NCI-H146 treated with DMSO at 0.1 percent for 48 hours (cell line): ENCODE data around the gene PTPRN2.
"Not testable (repeated sequence)": the region's sequence is repeated elsewhere in the genome, so short reads cannot be mapped to it uniquely, and the experiment has no call there.

Experiments used
- DNase-seq: peaks from one replicate; lab custom pipeline; 2025; ENCODE audit not compliant: unreplicated experiment; lab: John Stamatoyannopoulos, UW

Gene PTPRN2

GRCh38 chr7:157903710-157904109, 683.9 kb downstream of the PTPRN2 start:
- DNase-seq, result no peak

DNA sequence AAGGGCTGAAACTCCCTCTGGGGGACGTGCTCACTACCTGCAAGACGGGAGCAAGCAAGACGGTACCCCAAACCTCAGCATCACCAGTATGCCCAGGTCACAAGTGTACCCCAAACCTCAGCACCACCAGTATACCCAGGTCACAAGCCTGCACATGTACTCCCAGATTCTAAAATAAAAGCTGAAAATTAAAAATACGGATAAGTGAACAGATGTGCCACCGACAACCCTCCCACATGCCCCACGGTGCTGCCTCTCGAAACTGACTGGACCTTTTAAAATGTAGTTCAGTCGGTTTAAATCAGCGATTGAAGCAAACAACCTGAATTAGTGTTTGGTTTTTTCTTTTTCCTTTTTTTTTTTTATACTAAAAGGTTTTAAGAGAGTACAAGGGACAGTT, 684.3 kb downstream of the PTPRN2 start:
- DNase-seq, result no peak

GRCh38 chr7:157901816-157902610, 685.6 kb downstream of the PTPRN2 start:
- not testable (repeated sequence) for DNase-seq

DNA sequence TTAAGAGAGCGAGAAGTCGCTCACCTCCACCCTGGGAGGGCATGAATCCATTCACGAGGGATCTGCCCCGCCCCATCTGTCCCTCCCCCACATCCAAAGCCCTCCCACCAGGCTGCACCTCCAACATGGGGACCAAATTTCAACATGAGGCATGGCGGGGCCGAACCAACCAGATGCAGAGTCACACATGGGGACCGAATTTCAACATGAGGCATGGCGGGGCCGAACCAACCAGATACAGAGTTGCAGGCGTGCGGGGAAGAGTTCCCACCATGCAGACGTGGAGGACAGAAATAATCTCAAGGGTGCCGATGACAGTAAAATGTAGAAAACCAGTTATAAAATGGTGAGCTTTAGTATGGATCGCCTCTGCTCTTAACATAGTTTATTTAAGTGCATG, 686.5 kb downstream of the PTPRN2 start:
- no peak for DNase-seq

GRCh38 chr7:157900556-157900955, 687.1 kb downstream of the PTPRN2 start:
- DNase-seq, result no peak

DNA sequence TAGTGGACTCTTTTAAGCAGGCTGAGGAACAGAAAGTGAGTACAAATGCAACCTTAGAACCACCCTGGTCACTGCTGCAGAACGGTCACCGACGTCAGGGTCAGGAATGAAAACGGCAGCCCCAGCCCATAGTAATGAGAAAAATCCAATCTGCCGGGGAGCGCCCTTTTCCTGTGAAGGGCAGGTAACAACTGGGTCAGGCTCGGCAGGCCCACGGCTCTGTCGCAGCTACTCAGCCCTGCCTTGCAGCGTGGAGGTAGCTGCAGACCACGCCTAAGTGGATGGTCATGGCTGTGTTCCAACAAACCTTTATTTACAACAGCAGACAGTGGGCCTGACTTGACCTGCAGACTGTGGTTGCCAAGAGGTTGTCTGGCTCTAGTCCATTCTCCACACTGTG, 687.6 kb downstream of the PTPRN2 start:
- DNase-seq, result no peak

DNA sequence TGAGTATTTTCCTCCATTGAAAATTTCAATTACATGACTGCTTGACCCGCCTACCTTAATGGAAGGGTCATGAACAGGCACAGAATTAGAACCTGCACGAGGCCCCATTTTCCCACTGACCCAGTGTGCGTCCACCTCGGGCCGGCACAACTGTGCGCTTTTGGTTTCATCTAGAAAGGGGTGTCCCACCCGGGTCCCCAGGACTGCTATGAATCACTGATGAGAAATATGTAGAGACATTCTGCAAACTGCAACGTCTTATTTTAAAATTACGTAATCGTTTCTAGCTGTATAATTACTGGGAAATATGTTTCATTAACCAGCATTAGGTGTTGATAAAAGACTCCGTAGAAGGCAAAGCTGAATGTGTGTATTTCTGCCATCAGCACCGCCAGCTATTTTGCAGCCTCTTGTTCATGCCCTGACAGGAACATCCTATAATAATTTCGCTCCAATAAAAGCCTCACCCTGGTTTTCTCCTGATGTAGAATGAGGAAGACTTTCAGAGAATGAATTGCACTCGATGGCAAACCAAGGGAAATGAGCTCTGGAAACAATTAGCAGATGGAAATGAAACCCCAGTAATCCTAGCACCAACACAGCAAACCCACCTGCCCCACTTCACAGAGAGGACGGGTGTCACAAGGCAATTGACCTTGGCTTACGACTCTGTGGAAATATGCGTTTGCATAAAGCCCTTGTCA, 688.7 kb downstream of the PTPRN2 start:
- no peak for DNase-seq

DNA sequence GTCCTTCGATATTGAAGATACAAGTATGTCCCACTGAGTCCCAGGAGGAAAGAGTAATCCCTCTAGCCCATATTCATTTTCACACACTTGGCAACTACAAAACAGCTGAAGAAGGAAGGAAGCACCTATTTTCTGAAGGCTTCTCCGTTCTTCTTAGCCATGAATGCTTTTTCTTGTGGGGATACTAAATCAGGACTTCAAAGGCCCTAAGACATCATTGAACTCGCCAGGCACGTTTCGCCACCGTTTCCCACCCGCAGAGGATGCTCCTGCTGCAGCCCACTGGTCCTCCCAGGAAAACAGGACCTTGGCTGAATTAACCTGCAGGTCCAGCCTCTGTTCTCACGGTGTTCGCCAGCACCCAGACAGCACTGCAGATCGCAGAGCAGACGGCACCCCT, 689.4 kb downstream of the PTPRN2 start:
- DNase-seq, result no peak

GRCh38 chr7:157897681-157898080, 689.9 kb downstream of the PTPRN2 start:
- no peak for DNase-seq

DNA sequence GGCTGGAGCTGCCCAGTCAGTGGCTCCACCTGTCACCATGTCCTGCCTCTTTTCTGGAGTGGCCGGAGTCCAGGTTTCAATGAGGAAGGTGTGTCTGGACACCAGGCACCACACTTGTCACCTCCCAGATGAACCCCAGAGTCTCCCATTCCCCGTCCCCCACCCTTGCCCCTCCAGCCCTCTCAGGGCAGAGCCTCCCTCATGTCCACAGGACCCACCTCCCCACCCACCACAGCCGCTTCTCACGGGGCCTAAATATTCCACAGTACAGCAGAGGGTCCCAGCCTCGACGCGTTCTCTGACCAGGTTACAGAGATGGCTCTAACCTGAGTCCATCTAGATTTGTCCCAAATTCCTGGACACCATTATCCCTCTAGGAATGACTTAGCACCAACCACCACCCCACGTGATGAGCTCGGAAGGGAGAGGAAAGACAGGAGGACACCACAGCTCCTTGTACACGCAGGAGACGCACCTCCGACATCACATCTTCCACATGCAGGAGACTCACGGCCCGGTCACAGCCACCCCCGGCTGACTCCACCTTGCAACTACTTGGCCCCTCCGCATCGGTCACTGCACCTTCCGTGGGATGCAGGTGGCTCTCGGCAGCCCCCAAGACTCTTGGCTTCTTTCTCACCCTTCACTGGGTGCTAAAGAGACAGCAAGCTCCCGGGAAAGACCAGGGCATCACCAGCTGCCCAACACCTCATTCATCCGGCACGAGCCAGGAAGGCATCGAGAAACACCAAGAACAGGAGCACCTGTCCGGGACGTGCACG, 690.7 kb downstream of the PTPRN2 start:
- no peak for DNase-seq

DNA sequence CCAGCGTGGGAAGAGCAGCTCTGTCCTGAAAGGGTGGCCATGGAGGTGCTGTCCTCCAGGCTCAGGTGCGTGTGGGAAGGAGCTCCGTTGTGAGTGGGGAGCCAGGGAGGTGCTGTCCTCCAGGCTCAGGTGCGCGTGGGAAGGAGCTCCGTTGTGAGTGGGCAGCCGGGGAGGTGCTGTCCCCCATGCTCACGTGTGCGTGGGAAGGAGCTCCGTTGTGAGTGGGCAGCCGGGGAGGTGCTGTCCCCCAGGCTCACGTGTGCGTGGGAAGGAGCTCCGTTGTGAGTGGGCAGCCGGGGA, 691.3 kb downstream of the PTPRN2 start:
- DNase-seq, result not testable (repeated sequence)

- no peak for DNase-seq
These were observed 691.9 kb downstream of the PTPRN2 start for GRCh38 chr7:157895520-157896375.

GRCh38 chr7:157895098-157895497, 692.5 kb downstream of the PTPRN2 start:
- DNase-seq, result not testable (repeated sequence)

GRCh38 chr7:157893535-157894044, 694.0 kb downstream of the PTPRN2 start:
- no peak for DNase-seq

GRCh38 chr7:157892751-157893523, 694.7 kb downstream of the PTPRN2 start:
- DNase-seq, result no peak

DNA sequence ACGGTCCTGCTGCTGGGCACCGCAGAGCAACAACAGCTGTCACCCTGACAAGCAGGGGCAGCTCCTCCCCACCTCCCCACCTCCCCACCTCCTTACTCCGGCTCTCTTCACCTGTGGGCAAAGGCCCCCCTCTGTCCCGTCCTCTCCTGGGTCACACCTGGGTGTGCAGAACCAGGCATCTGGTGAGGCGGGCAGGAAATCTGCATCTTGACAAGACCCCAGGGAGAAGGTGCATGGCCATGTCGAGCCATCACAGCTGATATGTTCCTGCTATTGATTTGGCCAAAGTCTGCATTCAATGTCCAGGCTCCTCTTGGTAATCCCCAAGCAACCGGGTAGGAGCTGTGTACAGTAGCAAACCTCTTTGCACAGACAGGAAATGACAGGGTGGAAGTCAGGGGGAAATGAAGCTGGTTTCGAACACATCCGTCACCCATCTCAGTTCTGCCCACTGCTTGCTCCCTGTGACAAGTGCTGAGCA, 696.7 kb downstream of the PTPRN2 start:
- no peak for DNase-seq

DNA sequence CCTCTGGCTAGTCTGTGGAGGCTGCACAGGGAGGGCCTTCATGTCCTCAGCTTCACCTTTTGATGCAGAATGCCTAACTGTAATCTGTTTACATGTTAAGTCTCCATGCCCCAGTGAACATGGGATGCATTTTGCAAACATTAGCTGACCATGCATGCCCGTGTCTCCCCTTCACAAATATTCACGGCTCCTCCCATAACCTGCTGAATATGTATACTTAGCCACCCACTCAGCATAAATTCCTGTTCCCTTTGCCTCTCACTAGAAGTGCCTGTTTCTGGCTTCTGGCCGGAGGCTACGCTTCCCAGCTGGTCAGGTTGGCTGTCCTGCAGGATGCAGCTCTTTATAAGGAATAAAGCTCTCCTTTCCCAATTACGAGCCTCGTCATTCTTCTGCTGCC, 698.1 kb downstream of the PTPRN2 start:
- no peak for DNase-seq

- no peak for DNase-seq
These were observed 699.0 kb downstream of the PTPRN2 start for GRCh38 chr7:157888579-157888978.

- no peak for DNase-seq
These were observed 700.2 kb downstream of the PTPRN2 start for GRCh38 chr7:157887400-157887799.

DNA sequence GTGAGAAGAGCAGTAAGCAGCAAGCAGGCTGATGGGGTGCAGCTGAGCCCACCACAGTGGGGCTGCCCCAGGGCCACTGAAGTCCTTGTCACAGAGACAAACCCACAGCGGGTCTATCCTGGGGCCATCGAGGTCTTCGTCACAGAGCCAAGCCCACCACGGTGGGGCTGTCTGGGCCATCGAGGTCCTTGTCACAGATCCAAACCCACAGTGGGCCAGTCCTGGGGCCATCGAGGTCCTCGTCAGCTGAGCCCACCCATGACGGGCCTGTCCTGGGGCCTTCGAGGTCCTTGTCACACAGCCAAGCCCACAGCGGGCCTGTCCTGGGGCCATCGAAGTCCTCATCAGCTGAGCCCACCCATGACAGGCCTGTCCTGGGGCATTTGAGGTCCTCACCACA, 700.9 kb downstream of the PTPRN2 start:
- no peak for DNase-seq
